GM21423 (cell line): ENCODE data around the gene TPM4.
A peak's percentile ranks its signal among the peaks of the same experiment; 100 is the strongest.
"Not testable (repeated sequence)": the region's sequence is repeated elsewhere in the genome, so short reads cannot be mapped to it uniquely, and the experiment has no call there.

ENCODE experiments used
- ATAC-seq: cut with Tn5 transposase; IDR thresholded peaks from one replicate; pipeline ENCODE4 v1.9.1; 2021; ENCODE audit warnings: mild to moderate bottlenecking, moderate library complexity; ENCODE audit not compliant: unreplicated experiment

The TPM4 gene

GRCh38 chr19:16095071-16095571 lies 18.8 kb downstream of the TPM4 start:
- ATAC-seq, result no peak

- ATAC-seq, result no peak
These were observed 20.1 kb downstream of the TPM4 start for GRCh38 chr19:16096280-16096855.

- no peak for ATAC-seq
These were observed 22.1 kb downstream of the TPM4 start for GRCh38 chr19:16098416-16098768.

GRCh38 chr19:16098821-16099220 lies 22.5 kb downstream of the TPM4 start:
- no peak for ATAC-seq

GRCh38 chr19:16099314-16099965 lies 23.1 kb downstream of the TPM4 start:
- not testable (repeated sequence) for ATAC-seq

GRCh38 chr19:16100524-16100923 lies 24.2 kb downstream of the TPM4 start:
- no peak for ATAC-seq

- ATAC-seq, result no peak
These were observed 28.4 kb downstream of the TPM4 start for GRCh38 chr19:16104722-16105121.

- ATAC-seq, result no peak
These were observed 29.8 kb downstream of the TPM4 start for GRCh38 chr19:16106121-16106520.

- peak; percentile 87 for ATAC-seq
These were observed 35.0 kb downstream of the TPM4 start, which contains the start of gene RAB8A for GRCh38 chr19:16111160-16111908. Gene RAB8A, plus strand, starts transcription at chr19:16111889. Its CDS starts 13 bp downstream, at chr19:16111902.

- no peak for ATAC-seq
These were observed 35.8 kb downstream of the TPM4 start for GRCh38 chr19:16111909-16112752.

- no peak for ATAC-seq
These were observed 36.5 kb downstream of the TPM4 start for GRCh38 chr19:16112778-16113177.

GRCh38 chr19:16113727-16114126 lies 37.4 kb downstream of the TPM4 start:
- no peak for ATAC-seq

- no peak for ATAC-seq
These were observed 39.2 kb downstream of the TPM4 start for GRCh38 chr19:16115301-16116039.

- no peak for ATAC-seq
These were observed 39.8 kb downstream of the TPM4 start for GRCh38 chr19:16116067-16116466.

GRCh38 chr19:16117594-16118033 lies 41.3 kb downstream of the TPM4 start:
- ATAC-seq, result no peak

GRCh38 chr19:16118489-16119033 lies 42.3 kb downstream of the TPM4 start:
- ATAC-seq, result peak; percentile 82

- ATAC-seq, result not testable (repeated sequence)
These were observed 43.0 kb downstream of the TPM4 start for GRCh38 chr19:16119075-16119857.

GRCh38 chr19:16121141-16121540 lies 44.8 kb downstream of the TPM4 start:
- ATAC-seq, result no peak

- ATAC-seq, result no peak
These were observed 45.7 kb downstream of the TPM4 start for GRCh38 chr19:16121967-16122366.
